ENCODE results near the gene LYRM7.
A peak's percentile ranks its signal among the peaks of the same experiment; 100 is the strongest.

LYRM7 gene

GRCh38 chr5:131198625-131199024 lies 27.9 kb downstream of the LYRM7 start:
- Histone ChIP-seq H3K36me3 (ENCODE audit: control insufficient read depth in 1 of 2, insufficient read depth in 2 of 2, low read length in 2 of 2) (peaks cover 0 to 3% of the 10 kb centered on the region in 2 donors), H3K9ac (ENCODE audit: low read depth in 1 of 2, low read length in 2 of 2) (no peak overlapping the region), H3K4me1 (ENCODE audit: control insufficient read depth in 1 of 2, insufficient read depth in 2 of 2, low read length in 2 of 2) (peaks cover 5% of the 10 kb centered on the region in 2 donors), H3K9me3 (ENCODE audit: control insufficient read depth in 1 of 2, low read length in 2 of 2) (no peaks in the 10 kb centered on the region), H3K27me3 (ENCODE audit: control insufficient read depth in 1 of 2, insufficient read depth in 2 of 2, low read length in 2 of 2) (no peaks in the 10 kb centered on the region), H3K4me3 (ENCODE audit: low read depth in 1 of 2, low read length in 2 of 2) (no peak overlapping the region), H3K27ac (ENCODE audit: low read depth, low read length) (no peak overlapping the region)

DNA sequence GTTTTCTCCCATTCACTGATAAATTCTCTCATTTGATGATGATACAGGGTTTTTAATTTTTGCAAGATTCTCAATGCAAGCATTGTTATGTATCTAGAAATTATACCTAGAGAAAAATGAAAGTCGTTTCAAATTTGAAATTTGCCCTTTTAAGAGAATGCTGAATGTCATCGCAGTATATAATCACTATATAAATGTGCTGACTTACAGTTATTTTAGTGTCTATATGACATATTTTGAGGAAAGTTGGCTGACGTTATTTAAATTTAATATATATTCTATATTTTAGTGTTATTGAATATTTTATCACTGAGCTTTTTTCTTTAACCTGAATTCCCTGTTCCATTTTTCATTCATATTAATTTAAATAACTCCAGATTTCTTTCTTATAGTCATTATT lies 29.8 kb downstream of the LYRM7 start:
- H3K36me3 ChIP-seq (ENCODE audit: control insufficient read depth in 1 of 2, insufficient read depth in 2 of 2, low read length in 2 of 2), result peaks cover 0 to 3% of the 10 kb centered on the region in 2 donors
- H3K27ac ChIP-seq (ENCODE audit: low read depth, low read length), result no peak overlapping the region
- H3K4me3 ChIP-seq (ENCODE audit: low read depth in 1 of 2, low read length in 2 of 2), result no peak overlapping the region
- H3K4me1 ChIP-seq (ENCODE audit: control insufficient read depth in 1 of 2, insufficient read depth in 2 of 2, low read length in 2 of 2), result no peaks in the 10 kb centered on the region
- H3K9me3 ChIP-seq (ENCODE audit: control insufficient read depth in 1 of 2, low read length in 2 of 2), result no peaks in the 10 kb centered on the region
- no peak overlapping the region for H3K9ac ChIP-seq (ENCODE audit: low read depth in 1 of 2, low read length in 2 of 2)
- no peaks in the 10 kb centered on the region for H3K27me3 ChIP-seq (ENCODE audit: control insufficient read depth in 1 of 2, insufficient read depth in 2 of 2, low read length in 2 of 2)

GRCh38 chr5:131204964-131205363 lies 34.2 kb downstream of the LYRM7 start:
- H3K27me3 ChIP-seq (ENCODE audit: control insufficient read depth in 1 of 2, insufficient read depth in 2 of 2, low read length in 2 of 2), result no peaks in the 10 kb centered on the region
- H3K4me3 ChIP-seq (ENCODE audit: low read depth in 1 of 2, low read length in 2 of 2), result no peak overlapping the region
- no peak overlapping the region for H3K27ac ChIP-seq (ENCODE audit: low read depth, low read length)
- no peak overlapping the region for H3K9ac ChIP-seq (ENCODE audit: low read depth in 1 of 2, low read length in 2 of 2)
- H3K9me3 ChIP-seq (ENCODE audit: control insufficient read depth in 1 of 2, low read length in 2 of 2), result no peaks in the 10 kb centered on the region
- H3K4me1 ChIP-seq (ENCODE audit: control insufficient read depth in 1 of 2, insufficient read depth in 2 of 2, low read length in 2 of 2), result peaks cover 4 to 10% of the 10 kb centered on the region in 2 donors
- peaks cover 0 to 3% of the 10 kb centered on the region in 2 donors for H3K36me3 ChIP-seq (ENCODE audit: control insufficient read depth in 1 of 2, insufficient read depth in 2 of 2, low read length in 2 of 2)

GRCh38 chr5:131206061-131206460 lies 35.3 kb downstream of the LYRM7 start:
- Histone ChIP-seq H3K9ac (ENCODE audit: low read depth in 1 of 2, low read length in 2 of 2) (no peak overlapping the region), H3K4me1 (ENCODE audit: control insufficient read depth in 1 of 2, insufficient read depth in 2 of 2, low read length in 2 of 2) (peaks cover 4 to 16% of the 10 kb centered on the region in 2 donors), H3K9me3 (ENCODE audit: control insufficient read depth in 1 of 2, low read length in 2 of 2) (no peaks in the 10 kb centered on the region), H3K27ac (ENCODE audit: low read depth, low read length) (no peak overlapping the region), H3K27me3 (ENCODE audit: control insufficient read depth in 1 of 2, insufficient read depth in 2 of 2, low read length in 2 of 2) (no peaks in the 10 kb centered on the region), H3K36me3 (ENCODE audit: control insufficient read depth in 1 of 2, insufficient read depth in 2 of 2, low read length in 2 of 2) (no peaks in the 10 kb centered on the region), H3K4me3 (ENCODE audit: low read depth in 1 of 2, low read length in 2 of 2) (no peak overlapping the region)

DNA sequence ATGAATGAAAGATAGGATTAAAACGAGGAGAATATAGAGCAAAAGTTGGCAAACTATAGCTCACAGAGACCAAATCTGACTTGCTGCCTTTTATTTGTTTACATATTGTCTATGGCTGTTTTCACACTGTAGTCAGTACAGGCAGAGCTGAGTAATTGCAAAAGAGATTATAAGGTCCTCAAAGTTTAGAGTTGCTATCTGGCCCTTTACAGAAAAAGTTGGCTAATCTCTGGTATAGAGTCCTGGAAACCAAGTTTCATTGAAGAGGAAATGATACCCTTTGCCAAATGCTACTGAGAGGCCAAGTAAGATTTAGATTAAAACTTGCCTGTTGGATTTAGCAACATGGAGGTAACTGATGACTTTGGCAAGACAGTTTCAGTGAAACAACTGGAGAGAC lies 36.0 kb downstream of the LYRM7 start:
- Histone ChIP-seq H3K4me3 (ENCODE audit: low read depth in 1 of 2, low read length in 2 of 2) (no peak overlapping the region), H3K9ac (ENCODE audit: low read depth in 1 of 2, low read length in 2 of 2) (no peak overlapping the region), H3K9me3 (ENCODE audit: control insufficient read depth in 1 of 2, low read length in 2 of 2) (no peaks in the 10 kb centered on the region), H3K4me1 (ENCODE audit: control insufficient read depth in 1 of 2, insufficient read depth in 2 of 2, low read length in 2 of 2) (peaks cover 4 to 16% of the 10 kb centered on the region in 2 donors), H3K27me3 (ENCODE audit: control insufficient read depth in 1 of 2, insufficient read depth in 2 of 2, low read length in 2 of 2) (no peaks in the 10 kb centered on the region), H3K27ac (ENCODE audit: low read depth, low read length) (no peak overlapping the region), H3K36me3 (ENCODE audit: control insufficient read depth in 1 of 2, insufficient read depth in 2 of 2, low read length in 2 of 2) (no peaks in the 10 kb centered on the region)

DNA sequence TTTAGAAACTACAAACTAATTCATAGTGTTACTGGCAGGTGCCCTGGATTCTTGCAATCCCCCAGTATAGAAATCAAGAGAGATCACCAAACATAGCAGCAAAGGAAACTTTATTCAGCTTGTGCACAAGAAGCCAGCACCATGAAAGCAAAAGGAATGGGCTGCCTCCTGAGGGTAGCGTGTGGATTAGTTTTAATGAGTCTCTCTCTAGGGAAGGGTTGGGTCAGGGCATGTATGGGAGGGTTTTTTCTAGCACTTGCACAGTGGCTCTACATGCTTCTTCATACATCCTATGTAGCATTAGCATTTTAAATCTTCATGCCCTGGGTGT lies 38.4 kb downstream of the LYRM7 start:
- Histone ChIP-seq H3K36me3 (ENCODE audit: control insufficient read depth in 1 of 2, insufficient read depth in 2 of 2, low read length in 2 of 2) (no peaks in the 10 kb centered on the region), H3K9ac (ENCODE audit: low read depth in 1 of 2, low read length in 2 of 2) (no peak overlapping the region), H3K27ac (ENCODE audit: low read depth, low read length) (no peak overlapping the region), H3K9me3 (ENCODE audit: control insufficient read depth in 1 of 2, low read length in 2 of 2) (no peaks in the 10 kb centered on the region), H3K4me3 (ENCODE audit: low read depth in 1 of 2, low read length in 2 of 2) (peak overlapping the region in 1 of 2 donors; percentile 11), H3K4me1 (ENCODE audit: control insufficient read depth in 1 of 2, insufficient read depth in 2 of 2, low read length in 2 of 2) (peaks cover 4 to 16% of the 10 kb centered on the region in 2 donors), H3K27me3 (ENCODE audit: control insufficient read depth in 1 of 2, insufficient read depth in 2 of 2, low read length in 2 of 2) (no peaks in the 10 kb centered on the region)

DNA sequence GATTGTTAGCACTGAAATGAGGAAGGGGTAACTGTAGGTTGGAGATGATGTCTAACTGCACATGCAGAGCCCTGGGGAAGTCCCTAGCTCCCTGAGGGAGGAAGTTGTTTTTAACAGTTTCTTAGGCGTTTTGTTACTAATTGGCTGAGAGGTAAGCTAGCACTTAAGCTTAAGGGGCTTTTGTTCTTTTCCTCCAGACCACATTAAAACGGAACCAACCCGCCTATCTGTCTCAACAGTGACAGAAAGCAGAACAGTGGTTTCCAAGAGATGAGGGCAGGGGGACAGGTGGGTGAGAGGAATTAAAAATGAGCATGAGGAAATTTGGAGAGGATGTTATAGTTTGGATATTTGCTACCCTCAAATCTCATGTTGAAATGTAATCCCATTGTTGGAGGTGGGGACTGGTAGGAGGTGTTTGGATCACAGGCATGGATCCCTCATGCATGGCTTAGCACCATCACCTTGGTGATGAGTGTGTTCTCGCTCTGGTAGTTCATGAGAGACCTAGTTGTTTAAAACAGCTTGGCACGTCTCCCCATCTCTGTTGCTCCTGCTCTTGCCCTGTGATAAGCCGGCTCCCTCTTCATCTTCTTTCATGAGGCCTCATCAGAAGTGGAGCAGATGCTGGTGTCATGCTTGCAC lies 38.9 kb downstream of the LYRM7 start:
- no peaks in the 10 kb centered on the region for H3K36me3 ChIP-seq (ENCODE audit: control insufficient read depth in 1 of 2, insufficient read depth in 2 of 2, low read length in 2 of 2)
- peak overlapping the region in 1 of 2 donors; percentile 11 for H3K4me3 ChIP-seq (ENCODE audit: low read depth in 1 of 2, low read length in 2 of 2)
- H3K4me1 ChIP-seq (ENCODE audit: control insufficient read depth in 1 of 2, insufficient read depth in 2 of 2, low read length in 2 of 2), result peaks cover 4 to 16% of the 10 kb centered on the region in 2 donors
- H3K9ac ChIP-seq (ENCODE audit: low read depth in 1 of 2, low read length in 2 of 2), result peak overlapping the region in 1 of 2 donors; percentile 33
- no peak overlapping the region for H3K27ac ChIP-seq (ENCODE audit: low read depth, low read length)
- no peaks in the 10 kb centered on the region for H3K27me3 ChIP-seq (ENCODE audit: control insufficient read depth in 1 of 2, insufficient read depth in 2 of 2, low read length in 2 of 2)
- H3K9me3 ChIP-seq (ENCODE audit: control insufficient read depth in 1 of 2, low read length in 2 of 2), result no peaks in the 10 kb centered on the region

DNA sequence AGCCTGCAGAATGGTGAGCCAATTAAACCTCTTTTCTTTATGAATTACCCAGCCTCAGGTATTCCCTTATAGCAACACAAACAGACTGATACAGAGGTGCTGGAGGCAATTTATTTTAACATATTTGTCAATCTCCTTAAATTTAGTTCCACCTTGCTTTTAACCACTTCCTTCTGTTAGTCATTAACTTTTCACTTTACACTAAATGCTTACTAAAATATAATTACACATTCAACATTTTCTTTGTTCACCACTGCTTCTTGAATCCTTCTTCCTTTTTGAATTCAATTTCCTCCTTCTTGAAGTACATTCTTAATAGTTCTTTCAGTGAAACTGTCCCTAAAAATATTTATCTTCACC lies 39.4 kb downstream of the LYRM7 start:
- H3K9me3 ChIP-seq (ENCODE audit: control insufficient read depth in 1 of 2, low read length in 2 of 2), result no peaks in the 10 kb centered on the region
- no peaks in the 10 kb centered on the region for H3K27me3 ChIP-seq (ENCODE audit: control insufficient read depth in 1 of 2, insufficient read depth in 2 of 2, low read length in 2 of 2)
- no peak overlapping the region for H3K4me3 ChIP-seq (ENCODE audit: low read depth in 1 of 2, low read length in 2 of 2)
- H3K27ac ChIP-seq (ENCODE audit: low read depth, low read length), result no peak overlapping the region
- H3K36me3 ChIP-seq (ENCODE audit: control insufficient read depth in 1 of 2, insufficient read depth in 2 of 2, low read length in 2 of 2), result no peaks in the 10 kb centered on the region
- peaks cover 4 to 16% of the 10 kb centered on the region in 2 donors for H3K4me1 ChIP-seq (ENCODE audit: control insufficient read depth in 1 of 2, insufficient read depth in 2 of 2, low read length in 2 of 2)
- H3K9ac ChIP-seq (ENCODE audit: low read depth in 1 of 2, low read length in 2 of 2), result no peak overlapping the region

- no peaks in the 10 kb centered on the region for H3K36me3 ChIP-seq (ENCODE audit: control insufficient read depth in 1 of 2, insufficient read depth in 2 of 2, low read length in 2 of 2)
Observed at GRCh38 chr5:131211669-131212068, 40.9 kb downstream of the LYRM7 start.

GRCh38 chr5:131212471-131213021 lies 41.8 kb downstream of the LYRM7 start:
- Histone ChIP-seq H3K9me3 (ENCODE audit: control insufficient read depth in 1 of 2, low read length in 2 of 2) (no peaks in the 10 kb centered on the region), H3K4me3 (ENCODE audit: low read depth in 1 of 2, low read length in 2 of 2) (no peak overlapping the region), H3K27ac (ENCODE audit: low read depth, low read length) (no peak overlapping the region), H3K27me3 (ENCODE audit: control insufficient read depth in 1 of 2, insufficient read depth in 2 of 2, low read length in 2 of 2) (no peaks in the 10 kb centered on the region), H3K36me3 (ENCODE audit: control insufficient read depth in 1 of 2, insufficient read depth in 2 of 2, low read length in 2 of 2) (no peaks in the 10 kb centered on the region), H3K9ac (ENCODE audit: low read depth in 1 of 2, low read length in 2 of 2) (no peak overlapping the region), H3K4me1 (ENCODE audit: control insufficient read depth in 1 of 2, insufficient read depth in 2 of 2, low read length in 2 of 2) (peaks cover 4 to 9% of the 10 kb centered on the region in 2 donors)

More at GRCh38 chr5:131211669-131212068, 40.9 kb downstream of the LYRM7 start:
- peaks cover 4 to 9% of the 10 kb centered on the region in 2 donors for H3K4me1 ChIP-seq (ENCODE audit: control insufficient read depth in 1 of 2, insufficient read depth in 2 of 2, low read length in 2 of 2)
- H3K27me3 ChIP-seq (ENCODE audit: control insufficient read depth in 1 of 2, insufficient read depth in 2 of 2, low read length in 2 of 2), result no peaks in the 10 kb centered on the region
- H3K9me3 ChIP-seq (ENCODE audit: control insufficient read depth in 1 of 2, low read length in 2 of 2), result no peaks in the 10 kb centered on the region
- no peak overlapping the region for H3K27ac ChIP-seq (ENCODE audit: low read depth, low read length)
- H3K9ac ChIP-seq (ENCODE audit: low read depth in 1 of 2, low read length in 2 of 2), result no peak overlapping the region
- H3K4me3 ChIP-seq (ENCODE audit: low read depth in 1 of 2, low read length in 2 of 2), result no peak overlapping the region

All from duodenal mucosa (tissue), 2 donors.